SU-DHL-6 (cell line): ENCODE measurements around the gene CSHL1.
"Not testable (repeated sequence)": the region's sequence is repeated elsewhere in the genome, so short reads cannot be mapped to it uniquely, and the experiment has no call there.

ENCODE experiments used
- H2AFZ ChIP-seq: fragments of 200-600 bp; sonication (generic); 2 replicates; pipeline ENCODE4 v1.6.1; 2014; ENCODE audit warnings: low read depth, mild to moderate bottlenecking, moderate library complexity, mixed read lengths, antibody characterized with exemption, low read length; ENCODE audit not compliant: severe bottlenecking
- H3F3A ChIP-seq: fragments of 200-600 bp; shearing (Covaris generic); 2 replicates; pipeline ENCODE4 v1.6.0; 2016; ENCODE audit warnings: antibody characterized with exemption, mild to moderate bottlenecking; ENCODE audit not compliant: insufficient read depth
- H3K27ac ChIP-seq: fragments of 200-600 bp; sonication (generic); 2 replicates; pipeline ENCODE4 v1.5.1; 2016; ENCODE audit warnings: low read depth, mild to moderate bottlenecking, low read length, moderate library complexity, mixed read lengths
- H3K27me3 ChIP-seq: fragments of 200-600 bp; sonication (generic), shearing (Covaris generic); 2 replicates; pipeline ENCODE4 v1.6.0; 2014; ENCODE audit warnings: mild to moderate bottlenecking, low read length
- H3K36me3 ChIP-seq: fragments of 200-600 bp; sonication (generic); 2 replicates; pipeline ENCODE4 v1.6.1; 2014; ENCODE audit warnings: mild to moderate bottlenecking, low read length, mixed read lengths
- H3K4me2 ChIP-seq: fragments of 300-600, 200-600 bp; shearing (Covaris generic), sonication (generic); 2 replicates; pipeline ENCODE4 v1.6.0; 2014; ENCODE audit warnings: low read length, low read depth, mild to moderate bottlenecking; ENCODE audit not compliant: poor library complexity, severe bottlenecking
- H3K4me3 ChIP-seq: fragments of 200-600 bp; sonication (generic); 2 replicates; pipeline ENCODE4 v1.5.1; 2014; ENCODE audit warnings: antibody characterized with exemption, low read length, mild to moderate bottlenecking, mixed read lengths; ENCODE audit not compliant: insufficient read depth, poor library complexity, severe bottlenecking
- H3K79me2 ChIP-seq: fragments of 200-600 bp; sonication (generic); 2 replicates; pipeline ENCODE4 v1.6.1; 2014; ENCODE audit warnings: mild to moderate bottlenecking, low read length, moderate library complexity; ENCODE audit not compliant: insufficient read depth
- H3K9ac ChIP-seq: fragments of 200-600 bp; sonication (generic); 2 replicates; pipeline ENCODE4 v1.7.0; 2014; ENCODE audit warnings: mild to moderate bottlenecking, low read length
- H3K9me2 ChIP-seq: fragments of 200-600 bp; sonication (generic); replicated peaks from 2 replicates; pipeline ENCODE4 v1.6.1; 2014; ENCODE audit warnings: low read length; ENCODE audit not compliant: insufficient read depth
- H3K9me3 ChIP-seq: fragments of 200-600 bp; sonication (generic); 2 replicates; pipeline ENCODE4 v1.6.1; 2014; ENCODE audit warnings: low read length, mixed read lengths; ENCODE audit not compliant: insufficient read depth
- H4K20me1 ChIP-seq: fragments of 200-600 bp; sonication (generic); 2 replicates; pipeline ENCODE4 v1.6.1; 2014; ENCODE audit warnings: low read depth, mild to moderate bottlenecking, antibody characterized with exemption, low read length, moderate library complexity, mixed read lengths

Gene CSHL1

GRCh38 chr17:63903787-63904201, 7.3 kb downstream of the CSHL1 start:
- H3K9me3 ChIP-seq, H3K4me2 ChIP-seq, H2AFZ ChIP-seq, H3K79me2 ChIP-seq, H3K9ac ChIP-seq, H3F3A ChIP-seq, H3K36me3 ChIP-seq, H3K27ac ChIP-seq, H3K4me3 ChIP-seq, H4K20me1 ChIP-seq, H3K27me3 ChIP-seq, H3K9me2 ChIP-seq: not testable (repeated sequence)

GRCh38 chr17:63901971-63902370, 9.1 kb downstream of the CSHL1 start:
- not testable (repeated sequence) for H3K4me3 ChIP-seq, H4K20me1 ChIP-seq, H3K36me3 ChIP-seq, H3K9me2 ChIP-seq, H3K27ac ChIP-seq, H3K4me2 ChIP-seq, H3K27me3 ChIP-seq, H3K9ac ChIP-seq, H2AFZ ChIP-seq, H3K9me3 ChIP-seq, H3F3A ChIP-seq, H3K79me2 ChIP-seq

GRCh38 chr17:63898899-63899798, 11.9 kb downstream of the CSHL1 start:
- not testable (repeated sequence) for H3K36me3 ChIP-seq, H3F3A ChIP-seq, H3K27ac ChIP-seq, H3K79me2 ChIP-seq, H3K4me2 ChIP-seq, H3K9ac ChIP-seq, H4K20me1 ChIP-seq, H3K4me3 ChIP-seq, H2AFZ ChIP-seq, H3K27me3 ChIP-seq, H3K9me3 ChIP-seq, H3K9me2 ChIP-seq

DNA sequence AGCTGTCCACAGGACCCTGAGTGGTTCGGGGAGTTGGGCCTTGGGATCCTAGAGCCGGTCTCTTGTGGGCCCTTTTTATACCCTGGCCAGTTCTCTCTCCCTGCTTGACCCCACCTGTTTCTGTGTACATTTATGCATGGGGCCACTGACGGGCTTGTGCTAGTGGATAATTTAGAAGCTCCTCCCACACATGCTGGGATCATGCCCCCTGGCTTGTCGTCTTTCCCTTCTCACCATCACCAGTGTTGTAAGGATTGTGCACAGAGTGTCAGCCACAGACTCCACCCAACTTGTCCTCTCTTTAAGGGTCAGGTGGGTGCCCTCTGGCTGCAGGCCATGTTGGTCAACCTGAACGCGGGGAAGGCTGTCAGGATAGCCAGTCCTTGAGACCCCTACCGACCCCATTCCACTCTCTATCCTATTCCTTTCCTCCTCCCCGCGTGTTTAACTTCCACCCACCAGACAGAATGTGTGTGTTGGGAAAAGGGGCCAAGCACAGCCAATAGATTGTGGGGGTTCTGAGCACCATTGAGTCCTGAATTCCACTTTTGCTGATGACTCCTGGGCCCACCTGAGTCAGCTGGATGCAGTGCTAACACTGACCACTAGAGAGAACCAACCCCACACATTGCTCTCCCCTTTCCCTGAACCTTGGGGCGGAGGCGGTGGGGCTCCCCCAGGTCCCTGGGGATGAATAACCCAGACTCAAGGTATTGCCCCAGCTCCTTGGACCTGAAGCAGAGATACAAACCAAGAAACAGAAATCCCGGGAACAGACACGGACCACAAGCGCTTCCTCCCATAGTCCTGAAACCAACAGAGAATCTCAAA, 14.3 kb downstream of the CSHL1 start, which contains the start of gene CSH1:
CSH1 (minus strand) TSS at position 51 of the 831 bp plus-strand sequence. CDS start 63 bp downstream, outside the sequence.
- not testable (repeated sequence) for H3K4me2 ChIP-seq, H4K20me1 ChIP-seq, H3K79me2 ChIP-seq, H3K4me3 ChIP-seq, H3K9me3 ChIP-seq, H3K27ac ChIP-seq, H3K27me3 ChIP-seq, H3K36me3 ChIP-seq, H3K9me2 ChIP-seq, H2AFZ ChIP-seq, H3F3A ChIP-seq, H3K9ac ChIP-seq

DNA sequence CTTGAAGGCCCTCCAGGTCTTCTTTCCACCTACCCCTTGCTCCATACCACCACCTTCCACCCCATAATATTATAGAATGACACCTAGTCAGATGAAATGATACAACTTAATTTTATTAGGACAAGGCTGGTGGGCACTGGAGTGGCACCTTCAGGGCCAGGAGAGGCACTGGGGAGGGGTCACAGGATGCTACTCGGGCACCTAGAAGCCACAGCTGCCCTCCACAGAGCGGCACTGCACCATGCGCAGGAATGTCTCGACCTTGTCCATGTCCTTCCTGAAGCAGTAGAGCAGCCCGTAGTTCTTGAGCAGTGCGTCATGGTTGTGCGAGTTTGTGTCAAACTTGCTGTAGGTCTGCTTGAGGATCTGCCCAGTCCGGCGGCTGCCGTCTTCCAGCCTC, 16.2 kb downstream of the CSHL1 start:
- not testable (repeated sequence) for H3K4me3 ChIP-seq, H3K9ac ChIP-seq, H3K9me3 ChIP-seq, H3K4me2 ChIP-seq, H2AFZ ChIP-seq, H3K79me2 ChIP-seq, H3K9me2 ChIP-seq, H3K36me3 ChIP-seq, H3K27me3 ChIP-seq, H3K27ac ChIP-seq, H4K20me1 ChIP-seq, H3F3A ChIP-seq

DNA sequence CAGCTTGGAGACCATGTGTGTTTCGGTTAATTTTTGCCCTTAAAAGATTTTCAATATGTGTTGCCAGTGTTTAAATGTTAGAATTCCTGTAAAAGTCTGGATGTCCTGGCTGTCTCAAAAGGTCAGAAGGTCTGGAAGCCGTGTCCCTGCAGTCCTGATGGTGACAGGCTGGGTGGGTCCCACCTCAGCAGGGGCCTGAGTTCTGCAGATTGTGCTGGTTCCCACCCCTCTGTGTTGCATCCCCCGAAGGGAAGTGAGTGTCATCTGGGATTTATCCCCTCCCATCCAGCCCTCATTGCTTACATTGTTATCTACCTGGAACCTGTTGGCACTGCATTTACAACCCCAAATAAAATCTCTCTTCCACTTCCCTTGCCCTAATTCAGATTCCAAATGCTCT, 17.0 kb downstream of the CSHL1 start:
- not testable (repeated sequence) for H3K27me3 ChIP-seq, H3K9me2 ChIP-seq, H2AFZ ChIP-seq, H3K4me2 ChIP-seq, H3K36me3 ChIP-seq, H3K9me3 ChIP-seq, H3F3A ChIP-seq, H3K9ac ChIP-seq, H3K27ac ChIP-seq, H4K20me1 ChIP-seq, H3K79me2 ChIP-seq, H3K4me3 ChIP-seq

- H3K4me2 ChIP-seq, H3K79me2 ChIP-seq, H3K9me3 ChIP-seq, H3K9ac ChIP-seq, H3F3A ChIP-seq, H4K20me1 ChIP-seq, H3K4me3 ChIP-seq, H3K27ac ChIP-seq, H3K9me2 ChIP-seq, H2AFZ ChIP-seq, H3K27me3 ChIP-seq, H3K36me3 ChIP-seq: not testable (repeated sequence)
Observed at GRCh38 chr17:63892316-63893037, 18.6 kb downstream of the CSHL1 start.
